ENCODE data around the gene GPNMB. TPM values are rescaled to one million over a fixed set of nuclear protein-coding genes. Genes with fewer than 3 reads are reported as not detected.

GPNMB gene
- total and polyA plus RNA-seq, 10 of the 15 experiments (the other 5 are each of a cell fraction or from before 2014, with no cell fraction given): 5.9 to 22.3 (median 10.0) TPM

DNA sequence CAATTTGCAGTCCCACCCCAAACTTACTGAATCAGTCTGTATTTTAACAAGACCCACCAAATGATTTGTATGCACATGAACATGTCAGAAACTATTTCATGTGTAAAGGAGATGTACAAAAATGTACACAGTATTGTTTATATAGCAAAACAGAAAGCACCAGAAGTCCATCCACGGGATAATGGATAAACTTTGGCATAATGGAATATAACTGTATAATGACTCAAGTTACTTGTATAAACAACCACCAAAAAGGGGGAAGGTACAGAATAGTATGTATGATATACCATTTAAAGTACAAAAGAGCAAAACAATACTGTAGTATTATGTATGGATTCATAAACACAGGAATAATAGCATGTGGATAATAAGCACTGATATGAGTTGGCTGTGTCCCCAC is 42.3 kb upstream of the GPNMB start:
- no peak overlapping the region for H3K27ac ChIP-seq (ENCODE audit: control insufficient read depth, insufficient read depth)
- FAIRE-seq: no peak
- ChIA-PET RAD21 (ENCODE audit: unreplicated experiment) (no interaction called here), POLR2A (interaction anchor here (1.0 kb wide), 1 partner anchor 19 kb away, joined by 3 read pairs; no protein-coding TSS in a partner anchor), SMC1A (ENCODE audit: uncharacterized antibody, unreplicated experiment) (interaction anchor here (1.0 kb wide), 1 partner anchor 58 kb away, joined by 3 read pairs; no protein-coding TSS in a partner anchor), CTCF (interaction anchor here (2.1 kb wide), 1 partner anchor 118 kb away, joined by 5 read pairs; no protein-coding TSS in a partner anchor)
- H3K4me3 ChIP-seq: no peak overlapping the region
- H3K4me1 ChIP-seq (ENCODE audit: control insufficient read depth, insufficient read depth, low read length): no peaks in the 10 kb centered on the region
- WGBS (ENCODE audit: insufficient coverage, insufficient replicate concordance, low lambda C conversion rate, missing lambda C conversion rate): 100% methylated on average over 1 of the region's 1 CpG
- H3K27me3 ChIP-seq (replicated peaks in 1 of 2; ENCODE audit: control insufficient read depth in 2 of 2, insufficient read depth in 2 of 2, low read length in 1 of 2): no peaks in the 10 kb centered on the region
- no peak for ATAC-seq
- peaks cover 4 to 25% of the 10 kb centered on the region in 2 experiments for H3K36me3 ChIP-seq (ENCODE audit: control insufficient read depth in 2 of 2, insufficient read depth in 2 of 2, low read length in 1 of 2)
- in situ Hi-C loops (cut with MboI) (no loop called here), intact Hi-C loops (cut with micrococcal nuclease; ENCODE audit: unreplicated experiment) (no loop called here)
- H2AFZ ChIP-seq (ENCODE audit: control insufficient read depth, low read depth, low read length): no peak overlapping the region
- H3K4me2 ChIP-seq (ENCODE audit: control insufficient read depth, insufficient read depth): no peak overlapping the region
- no peak overlapping the region for H3K9ac ChIP-seq (ENCODE audit: control insufficient read depth, insufficient read depth, low read length)
- DNase-seq (ENCODE audit: low read depth, low spot score): no peak
- no peak for TF ChIP-seq ZNF24 (IDR thresholded peaks at IDR 0.05)
- TF ChIP-seq KLF5 (IDR thresholded peaks at IDR 0.05; ENCODE audit: partially characterized antibody): no peak
- TF ChIP-seq RB1 (IDR thresholded peaks at IDR 0.05; ENCODE audit: borderline replicate concordance): no peak
- TF ChIP-seq ATF2 (IDR thresholded peaks at IDR 0.05; ENCODE audit: low read length): no peak
- no peak for TF ChIP-seq IRF5 (IDR thresholded peaks at IDR 0.05; ENCODE audit: borderline replicate concordance)
- no peak for TF ChIP-seq JUND (IDR thresholded peaks at IDR 0.05; ENCODE audit: low read depth, low read length)
- TF ChIP-seq, protein P1, sequence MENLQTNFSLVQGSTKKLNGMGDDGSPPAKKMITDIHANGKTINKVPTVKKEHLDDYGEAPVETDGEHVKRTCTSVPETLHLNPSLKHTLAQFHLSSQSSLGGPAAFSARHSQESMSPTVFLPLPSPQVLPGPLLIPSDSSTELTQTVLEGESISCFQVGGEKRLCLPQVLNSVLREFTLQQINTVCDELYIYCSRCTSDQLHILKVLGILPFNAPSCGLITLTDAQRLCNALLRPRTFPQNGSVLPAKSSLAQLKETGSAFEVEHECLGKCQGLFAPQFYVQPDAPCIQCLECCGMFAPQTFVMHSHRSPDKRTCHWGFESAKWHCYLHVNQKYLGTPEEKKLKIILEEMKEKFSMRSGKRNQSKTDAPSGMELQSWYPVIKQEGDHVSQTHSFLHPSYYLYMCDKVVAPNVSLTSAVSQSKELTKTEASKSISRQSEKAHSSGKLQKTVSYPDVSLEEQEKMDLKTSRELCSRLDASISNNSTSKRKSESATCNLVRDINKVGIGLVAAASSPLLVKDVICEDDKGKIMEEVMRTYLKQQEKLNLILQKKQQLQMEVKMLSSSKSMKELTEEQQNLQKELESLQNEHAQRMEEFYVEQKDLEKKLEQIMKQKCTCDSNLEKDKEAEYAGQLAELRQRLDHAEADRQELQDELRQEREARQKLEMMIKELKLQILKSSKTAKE (IDR thresholded peaks at IDR 0.05; ENCODE audit: low read depth, poor library complexity, severe bottlenecking): no peak
- TF ChIP-seq ZNF384 (IDR thresholded peaks at IDR 0.05; ENCODE audit: borderline replicate concordance, low read depth, low read length): no peak
- no peak for TF ChIP-seq IRF4 (IDR thresholded peaks at IDR 0.05; ENCODE audit: low read depth, low read length)
- H3K9me3 ChIP-seq (replicated peaks; ENCODE audit: control insufficient read depth, insufficient read depth, low read length): no peaks in the 10 kb centered on the region; the same call in 2 of the 3 replicates
- no peaks in the 10 kb centered on the region for H3K79me2 ChIP-seq (ENCODE audit: control insufficient read depth, insufficient read depth, low read length)
- no TSS peak for BruUV-seq (replicated peaks)
- H4K20me1 ChIP-seq (ENCODE audit: control insufficient read depth, insufficient read depth): no peaks in the 10 kb centered on the region

All from GM12878 (cell line).